ENCODE measurements around the gene TRIM44. TPM values are rescaled to one million over a fixed set of nuclear protein-coding genes. Genes with fewer than 3 reads are reported as not detected.

The TRIM44 gene
- total RNA-seq, 1 donor from 2014 or later, result 67.0 TPM

- Mint-ChIP-seq H3K27ac (no peak overlapping the region), H3K27me3 (no peaks in the 10 kb centered on the region)
- POLR2A ChIA-PET, result no interaction called here
Measured at GRCh38 chr11:35811783-35812182, 149.2 kb downstream of the TRIM44 start.

GRCh38 chr11:35812828-35813227 is 150.3 kb downstream of the TRIM44 start:
- CTCF ChIA-PET, result interaction anchor here (3.8 kb wide), 1 partner anchor 10 kb away, joined by 22 read pairs; no protein-coding TSS in a partner anchor
- H3K4me3 Mint-ChIP-seq, result no peak overlapping the region

More at GRCh38 chr11:35811783-35812182, 149.2 kb downstream of the TRIM44 start:
- CTCF ChIA-PET, result interaction anchor here (3.8 kb wide), 1 partner anchor 11 kb away, joined by 22 read pairs; no protein-coding TSS in a partner anchor
- Mint-ChIP-seq H3K4me3 (no peak overlapping the region), H3K36me3 (ENCODE audit: low read depth) (peaks cover 49% of the 10 kb centered on the region), H3K9me3 (no peaks in the 10 kb centered on the region), H3K4me1 (no peaks in the 10 kb centered on the region)
- intact Hi-C loops (cut with micrococcal nuclease), result no loop called here
- DNase-seq (no peak), ATAC-seq (ENCODE audit: low read depth) (no peak)
- TF ChIP-seq CTCF (IDR thresholded peaks at IDR 0.05), result no peak

GRCh38 chr11:35814081-35814695 is 151.6 kb downstream of the TRIM44 start:
- ChIA-PET POLR2A (no interaction called here), CTCF (interaction anchor here (3.8 kb wide), 1 partner anchor 8 kb away, joined by 22 read pairs; no protein-coding TSS in a partner anchor)
- H3K27me3 Mint-ChIP-seq, result no peaks in the 10 kb centered on the region
- DNase-seq (no peak), ATAC-seq (ENCODE audit: low read depth) (no peak)
- H3K36me3 Mint-ChIP-seq (ENCODE audit: low read depth), result peaks cover 32% of the 10 kb centered on the region
- TF ChIP-seq CTCF (IDR thresholded peaks at IDR 0.05), result no peak
- no peak overlapping the region for H3K4me3 Mint-ChIP-seq
- no peaks in the 10 kb centered on the region for H3K4me1 Mint-ChIP-seq
- intact Hi-C loops (cut with micrococcal nuclease), result no loop called here
- no peaks in the 10 kb centered on the region for H3K9me3 Mint-ChIP-seq
- no peak overlapping the region for H3K27ac Mint-ChIP-seq

More at GRCh38 chr11:35812828-35813227, 150.3 kb downstream of the TRIM44 start:
- POLR2A ChIA-PET, result no interaction called here
- Mint-ChIP-seq H3K36me3 (ENCODE audit: low read depth) (peaks cover 43% of the 10 kb centered on the region), H3K4me1 (no peaks in the 10 kb centered on the region), H3K27me3 (no peaks in the 10 kb centered on the region), H3K9me3 (no peaks in the 10 kb centered on the region), H3K27ac (no peak overlapping the region)
- TF ChIP-seq CTCF (IDR thresholded peaks at IDR 0.05), result no peak
- intact Hi-C loops (cut with micrococcal nuclease), result no loop called here
- DNase-seq, result no peak
- no peak for ATAC-seq (ENCODE audit: low read depth)

GRCh38 chr11:35814720-35815305 is 152.2 kb downstream of the TRIM44 start:
- no peak for TF ChIP-seq CTCF (IDR thresholded peaks at IDR 0.05)
- Mint-ChIP-seq H3K9me3 (no peaks in the 10 kb centered on the region), H3K27ac (no peak overlapping the region), H3K27me3 (no peaks in the 10 kb centered on the region), H3K4me3 (no peak overlapping the region), H3K4me1 (no peaks in the 10 kb centered on the region), H3K36me3 (ENCODE audit: low read depth) (peaks cover 26% of the 10 kb centered on the region)
- DNase-seq, result no peak
- ATAC-seq (ENCODE audit: low read depth), result no peak
- CTCF ChIA-PET, result no interaction called here
- intact Hi-C loops (cut with micrococcal nuclease), result no loop called here
- POLR2A ChIA-PET, result no interaction called here

GRCh38 chr11:35815556-35816315 is 153.2 kb downstream of the TRIM44 start:
- H3K36me3 Mint-ChIP-seq (ENCODE audit: low read depth), result peaks cover 21% of the 10 kb centered on the region
- no peak overlapping the region for H3K27ac Mint-ChIP-seq
- DNase-seq (no peak), ATAC-seq (ENCODE audit: low read depth) (no peak)
- no peak overlapping the region for H3K4me3 Mint-ChIP-seq
- intact Hi-C loops (cut with micrococcal nuclease), result no loop called here
- no peaks in the 10 kb centered on the region for H3K9me3 Mint-ChIP-seq
- no peaks in the 10 kb centered on the region for H3K4me1 Mint-ChIP-seq
- CTCF ChIA-PET, result no interaction called here
- no peaks in the 10 kb centered on the region for H3K27me3 Mint-ChIP-seq
- TF ChIP-seq CTCF (IDR thresholded peaks at IDR 0.05), result no peak
- POLR2A ChIA-PET, result no interaction called here

Measured in activated B cell treated with CpG ODN at 0.5 μM for 24 hours (primary cell).